ENCODE measurements around the gene TMEM222. TPM values are rescaled to one million over a fixed set of nuclear protein-coding genes. Genes with fewer than 3 reads are reported as not detected.

Gene TMEM222
- total and polyA plus RNA-seq, 10 of the 15 experiments (the other 5 are each of a cell fraction or from before 2014, with no cell fraction given), result 3.8 to 43.5 (median 35.4) TPM

DNA sequence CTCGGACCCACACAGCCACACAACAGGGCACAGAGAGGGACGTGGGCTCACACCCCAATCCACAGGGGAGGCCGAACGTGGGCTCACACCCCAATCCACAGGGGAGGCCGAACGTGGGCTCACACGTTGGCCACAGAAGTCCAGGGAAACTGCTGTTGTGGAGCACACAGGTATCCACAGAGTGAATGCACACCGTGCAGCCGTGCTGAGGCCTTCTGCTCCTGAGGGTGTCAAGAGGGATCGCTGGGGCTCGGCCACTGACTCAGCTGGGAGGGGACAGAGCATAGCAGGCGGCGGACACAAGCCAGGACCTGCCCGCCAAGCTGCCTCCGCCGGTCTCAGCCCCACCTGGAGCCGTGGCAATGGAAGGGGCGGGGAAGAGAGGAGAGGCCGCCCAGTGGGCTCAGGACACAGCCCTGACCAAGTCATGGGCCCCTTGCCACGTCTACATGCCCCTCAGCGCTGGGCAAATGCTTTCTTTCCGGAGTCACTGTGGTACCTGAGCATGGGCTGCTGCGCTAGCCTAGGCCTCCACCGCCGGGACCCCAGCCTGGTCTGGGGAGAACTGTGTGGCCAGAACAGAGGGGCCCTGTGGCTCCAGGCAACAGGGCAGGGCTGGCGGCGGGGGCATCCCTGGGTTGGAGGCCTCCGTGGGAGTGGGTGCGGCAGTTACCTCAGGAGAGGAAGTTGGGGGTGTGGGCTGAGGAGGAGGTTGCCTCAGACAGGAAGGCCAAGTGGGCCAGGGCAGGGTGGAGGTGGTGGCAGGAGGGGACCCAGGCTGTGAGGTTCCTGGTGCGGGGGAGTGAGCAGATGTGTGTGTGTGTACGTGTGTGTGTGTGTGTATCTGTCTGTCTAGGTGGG lies 21.0 kb downstream of the TMEM222 start (continued):
- TF ChIP-seq, protein P1, sequence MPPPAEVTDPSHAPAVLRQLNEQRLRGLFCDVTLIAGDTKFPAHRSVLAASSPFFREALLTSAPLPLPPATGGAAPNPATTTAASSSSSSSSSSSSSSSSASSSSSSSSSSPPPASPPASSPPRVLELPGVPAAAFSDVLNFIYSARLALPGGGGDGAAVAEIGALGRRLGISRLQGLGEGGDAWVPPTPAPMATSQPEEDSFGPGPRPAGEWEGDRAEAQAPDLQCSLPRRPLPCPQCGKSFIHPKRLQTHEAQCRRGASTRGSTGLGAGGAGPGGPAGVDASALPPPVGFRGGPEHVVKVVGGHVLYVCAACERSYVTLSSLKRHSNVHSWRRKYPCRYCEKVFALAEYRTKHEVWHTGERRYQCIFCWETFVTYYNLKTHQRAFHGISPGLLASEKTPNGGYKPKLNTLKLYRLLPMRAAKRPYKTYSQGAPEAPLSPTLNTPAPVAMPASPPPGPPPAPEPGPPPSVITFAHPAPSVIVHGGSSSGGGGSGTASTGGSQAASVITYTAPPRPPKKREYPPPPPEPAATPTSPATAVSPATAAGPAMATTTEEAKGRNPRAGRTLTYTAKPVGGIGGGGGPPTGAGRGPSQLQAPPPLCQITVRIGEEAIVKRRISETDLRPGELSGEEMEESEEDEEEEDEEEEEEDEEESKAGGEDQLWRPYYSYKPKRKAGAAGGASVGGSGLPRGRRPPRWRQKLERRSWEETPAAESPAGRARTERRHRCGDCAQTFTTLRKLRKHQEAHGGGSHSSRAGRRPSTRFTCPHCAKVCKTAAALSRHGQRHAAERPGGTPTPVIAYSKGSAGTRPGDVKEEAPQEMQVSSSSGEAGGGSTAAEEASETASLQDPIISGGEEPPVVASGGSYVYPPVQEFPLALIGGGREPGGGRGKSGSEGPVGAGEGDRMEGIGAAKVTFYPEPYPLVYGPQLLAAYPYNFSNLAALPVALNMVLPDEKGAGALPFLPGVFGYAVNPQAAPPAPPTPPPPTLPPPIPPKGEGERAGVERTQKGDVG (CRISPR knock-in tag; IDR thresholded peaks at IDR 0.05), result no peak
- TF ChIP-seq ZNF217 (IDR thresholded peaks at IDR 0.05), result no peak
- TF ChIP-seq HDGF (IDR thresholded peaks at IDR 0.05), result peak; percentile 86
- TF ChIP-seq, protein P2, sequence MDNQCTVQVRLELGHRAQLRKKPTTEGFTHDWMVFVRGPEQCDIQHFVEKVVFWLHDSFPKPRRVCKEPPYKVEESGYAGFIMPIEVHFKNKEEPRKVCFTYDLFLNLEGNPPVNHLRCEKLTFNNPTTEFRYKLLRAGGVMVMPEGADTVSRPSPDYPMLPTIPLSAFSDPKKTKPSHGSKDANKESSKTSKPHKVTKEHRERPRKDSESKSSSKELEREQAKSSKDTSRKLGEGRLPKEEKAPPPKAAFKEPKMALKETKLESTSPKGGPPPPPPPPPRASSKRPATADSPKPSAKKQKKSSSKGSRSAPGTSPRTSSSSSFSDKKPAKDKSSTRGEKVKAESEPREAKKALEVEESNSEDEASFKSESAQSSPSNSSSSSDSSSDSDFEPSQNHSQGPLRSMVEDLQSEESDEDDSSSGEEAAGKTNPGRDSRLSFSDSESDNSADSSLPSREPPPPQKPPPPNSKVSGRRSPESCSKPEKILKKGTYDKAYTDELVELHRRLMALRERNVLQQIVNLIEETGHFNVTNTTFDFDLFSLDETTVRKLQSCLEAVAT (IDR thresholded peaks at IDR 0.05), result peak; percentile 37; the same call in 1 of the 2 replicates
- TF ChIP-seq EGR1 (IDR thresholded peaks at IDR 0.05; ENCODE audit: borderline replicate concordance in 1 of 2, low read depth in 2 of 2, low read length in 2 of 2), result peak in 1 of 2 experiments; percentile 93; a peak in 2 of 3 replicates
- TF ChIP-seq HDAC2 (IDR thresholded peaks at IDR 0.05), result no peak
- 0 out of 2 replicates have a peak, but pooled peaks have one; percentile 21 for TF ChIP-seq YY1 (IDR thresholded peaks at IDR 0.05; ENCODE audit: low read depth, low read length)

Measured in GM12878 (cell line).